Karpas-422 (cell line): ENCODE results near the gene SMAD3. TPM values are rescaled to one million over a fixed set of nuclear protein-coding genes. Genes with fewer than 3 reads are reported as not detected.

ENCODE experiments used
- DNase-seq: peaks from one replicate; pipeline ENCODE4 v3.0.0-alpha.2; 2015
- H2AFZ ChIP-seq: fragments of 200-600 bp; sonication (generic); 2 replicates; pipeline ENCODE4 v1.6.1; 2014; ENCODE audit warnings: antibody characterized with exemption, low read length, mixed read lengths
- H3K27ac ChIP-seq: fragments of 200-600 bp; sonication (generic); 2 replicates; pipeline ENCODE4 v1.5.1; 2014; ENCODE audit warnings: mild to moderate bottlenecking, low read length, moderate library complexity
- H3K27me3 ChIP-seq: fragments of 200-600 bp; sonication (generic); 2 replicates; pipeline ENCODE4 v1.6.1; 2014; ENCODE audit warnings: low read length, mixed read lengths
- H3K36me3 ChIP-seq: fragments of 200-600 bp; sonication (generic); 2 replicates; pipeline ENCODE4 v1.6.1; 2014; ENCODE audit warnings: low read length, mixed read lengths; ENCODE audit not compliant: insufficient read depth
- H3K4me1 ChIP-seq: fragments of 200-600 bp; sonication (generic); 2 replicates; pipeline ENCODE4 v1.6.1; 2014; ENCODE audit warnings: mild to moderate bottlenecking, low read length, mixed read lengths
- H3K4me2 ChIP-seq: fragments of 200-600 bp; sonication (generic); 2 replicates; pipeline ENCODE4 v1.6.1; 2014; ENCODE audit warnings: low read length, low read depth, mild to moderate bottlenecking; ENCODE audit not compliant: poor library complexity, severe bottlenecking
- H3K4me3 ChIP-seq: fragments of 200-600 bp; sonication (generic); 2 replicates; pipeline ENCODE4 v1.5.1; 2014; ENCODE audit warnings: mild to moderate bottlenecking, antibody characterized with exemption, low read length, mixed read lengths
- H3K79me2 ChIP-seq: fragments of 200-600 bp; sonication (generic); 2 replicates; pipeline ENCODE4 v1.6.1; 2014; ENCODE audit warnings: mild to moderate bottlenecking, low read length, mixed read lengths
- H3K9ac ChIP-seq: fragments of 200-600 bp; sonication (generic); 2 replicates; pipeline ENCODE4 v1.6.0; 2014; ENCODE audit warnings: low read length
- H3K9me2 ChIP-seq: fragments of 200-600 bp; sonication (generic), shearing (Covaris generic); replicated peaks from 2 replicates; pipeline ENCODE4 v1.6.0; 2014; ENCODE audit warnings: mild to moderate bottlenecking, low read length, moderate library complexity; ENCODE audit not compliant: insufficient read depth
- H3K9me3 ChIP-seq: fragments of 300-700, 200-600 bp; sonication (generic); 2 replicates; pipeline ENCODE4 v1.6.1; 2014; ENCODE audit warnings: low read length, mixed read lengths
- H4K20me1 ChIP-seq: fragments of 200-600 bp; sonication (generic); 2 replicates; pipeline ENCODE4 v1.6.1; 2014; ENCODE audit warnings: mild to moderate bottlenecking, antibody characterized with exemption, low read length, low read depth; ENCODE audit not compliant: insufficient read depth
- total RNA-seq: library from RNA; depleted of rRNA; stranded (reverse); fragments of >200 nt; shearing (Covaris generic); gene quantifications from 2 replicates; pipeline ENCODE4 v1.2.3, GENCODE V29; 2014; ENCODE audit warnings: low replicate concordance

Gene SMAD3
- total RNA-seq, 1 experiment from 2014 or later: 27.7 TPM

DNA sequence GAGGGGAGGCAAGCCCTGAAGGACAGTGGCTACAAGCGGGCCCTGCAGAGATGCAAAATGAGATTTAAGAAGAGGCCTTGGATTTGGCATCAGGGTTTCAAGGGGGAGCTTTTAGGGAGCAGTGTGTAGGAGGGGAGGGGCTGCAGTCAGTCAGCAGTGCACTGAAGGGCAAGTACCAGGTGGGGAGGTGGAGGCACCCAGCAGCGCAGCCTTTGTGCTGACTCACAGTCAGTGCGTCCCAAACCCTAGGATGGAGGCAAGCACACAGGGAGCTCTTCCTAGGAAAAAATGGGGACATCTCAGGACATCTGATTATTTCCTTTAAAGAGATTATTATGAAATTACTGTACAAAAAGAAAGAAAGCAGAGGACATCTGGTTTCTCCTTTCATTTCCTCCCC lies 109.0 kb downstream of the SMAD3 start:
- no peaks in the 10 kb centered on the region for H3K9me3 ChIP-seq
- no peak for DNase-seq
- H3K36me3 ChIP-seq: no peaks in the 10 kb centered on the region
- H3K4me2 ChIP-seq: no peak overlapping the region
- H3K9ac ChIP-seq: no peak overlapping the region
- H3K27ac ChIP-seq: no peak overlapping the region
- no peak overlapping the region for H3K4me3 ChIP-seq
- peaks cover 6% of the 10 kb centered on the region; the same call in 1 of the 2 replicates for H4K20me1 ChIP-seq
- no peaks in the 10 kb centered on the region for H3K4me1 ChIP-seq
- H3K27me3 ChIP-seq: no peaks in the 10 kb centered on the region
- no peaks in the 10 kb centered on the region for H3K79me2 ChIP-seq
- no peak overlapping the region for H2AFZ ChIP-seq
- no peaks in the 10 kb centered on the region for H3K9me2 ChIP-seq

DNA sequence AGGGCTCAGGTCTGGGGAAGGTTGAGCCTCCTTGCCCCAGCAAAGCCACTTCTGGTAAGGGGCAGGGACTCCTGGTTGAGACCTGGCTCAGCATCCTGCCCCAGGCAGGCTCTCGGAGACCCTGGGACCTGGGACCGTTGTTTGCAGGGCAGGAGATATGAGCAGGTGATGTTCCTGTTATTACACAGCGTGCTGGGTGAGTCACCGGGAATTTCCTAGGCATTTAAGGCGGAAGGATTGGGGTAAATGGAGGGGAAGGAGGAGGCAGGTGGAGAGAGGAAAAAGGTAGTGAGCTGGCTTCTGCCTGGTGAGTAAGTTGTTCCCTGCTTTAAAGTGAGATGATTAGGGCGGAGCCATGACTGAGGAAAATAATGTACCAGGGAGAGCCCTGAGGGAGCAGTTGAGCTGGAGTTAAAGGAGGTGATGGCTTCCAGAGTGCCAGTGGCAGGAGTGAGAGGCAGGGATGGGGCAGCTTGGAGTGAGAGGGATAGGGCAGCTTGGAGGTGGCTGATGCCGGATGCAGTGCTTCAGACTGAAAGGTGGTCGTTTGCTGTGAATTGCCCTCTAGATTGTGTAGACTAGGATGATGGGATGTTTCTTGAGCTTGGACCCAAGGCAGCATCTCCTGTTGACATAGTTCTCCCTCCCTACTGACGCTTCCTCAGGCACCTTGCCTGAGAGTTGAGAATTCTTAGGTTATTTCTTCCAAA lies 109.6 kb downstream of the SMAD3 start:
- Histone ChIP-seq H3K9me2 (no peaks in the 10 kb centered on the region), H3K27ac (no peak overlapping the region), H3K4me2 (no peak overlapping the region), H2AFZ (no peak overlapping the region), H3K27me3 (no peaks in the 10 kb centered on the region), H4K20me1 (peaks cover 6% of the 10 kb centered on the region; the same call in 1 of the 2 replicates), H3K9me3 (no peaks in the 10 kb centered on the region), H3K4me1 (no peaks in the 10 kb centered on the region), H3K9ac (no peak overlapping the region), H3K79me2 (no peaks in the 10 kb centered on the region), H3K4me3 (no peak overlapping the region), H3K36me3 (no peaks in the 10 kb centered on the region)
- no peak for DNase-seq

DNA sequence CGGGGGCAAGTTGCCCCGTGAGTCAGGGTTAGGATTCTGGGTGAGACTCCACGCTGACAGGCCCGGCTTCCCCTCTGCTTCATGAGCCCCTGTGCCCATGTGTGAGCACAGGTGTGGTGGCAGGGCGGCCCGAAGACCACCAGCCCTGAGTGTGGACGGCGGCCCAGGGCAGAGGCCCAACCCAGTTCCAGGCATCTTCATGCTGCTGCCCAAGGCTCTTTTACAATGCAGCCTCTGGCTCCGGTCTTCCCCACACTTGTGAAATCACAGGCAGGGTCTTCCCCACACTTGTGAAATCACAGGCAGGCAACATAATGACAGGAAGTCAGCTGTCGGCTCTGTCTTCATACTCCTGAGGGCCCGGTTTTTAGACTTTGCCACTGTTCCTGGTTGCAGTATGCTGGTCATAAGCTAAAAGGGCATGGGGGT lies 110.3 kb downstream of the SMAD3 start:
- DNase-seq: no peak
- Histone ChIP-seq H4K20me1 (peaks cover under 1% of the 10 kb centered on the region; the same call in 1 of the 2 replicates), H3K9me2 (no peaks in the 10 kb centered on the region), H2AFZ (no peak overlapping the region), H3K4me2 (no peak overlapping the region), H3K4me1 (no peaks in the 10 kb centered on the region; the same call in 1 of the 2 replicates), H3K27me3 (no peaks in the 10 kb centered on the region), H3K9ac (no peak overlapping the region), H3K36me3 (no peaks in the 10 kb centered on the region), H3K4me3 (no peak overlapping the region), H3K9me3 (no peaks in the 10 kb centered on the region), H3K79me2 (no peaks in the 10 kb centered on the region), H3K27ac (no peak overlapping the region)

DNA sequence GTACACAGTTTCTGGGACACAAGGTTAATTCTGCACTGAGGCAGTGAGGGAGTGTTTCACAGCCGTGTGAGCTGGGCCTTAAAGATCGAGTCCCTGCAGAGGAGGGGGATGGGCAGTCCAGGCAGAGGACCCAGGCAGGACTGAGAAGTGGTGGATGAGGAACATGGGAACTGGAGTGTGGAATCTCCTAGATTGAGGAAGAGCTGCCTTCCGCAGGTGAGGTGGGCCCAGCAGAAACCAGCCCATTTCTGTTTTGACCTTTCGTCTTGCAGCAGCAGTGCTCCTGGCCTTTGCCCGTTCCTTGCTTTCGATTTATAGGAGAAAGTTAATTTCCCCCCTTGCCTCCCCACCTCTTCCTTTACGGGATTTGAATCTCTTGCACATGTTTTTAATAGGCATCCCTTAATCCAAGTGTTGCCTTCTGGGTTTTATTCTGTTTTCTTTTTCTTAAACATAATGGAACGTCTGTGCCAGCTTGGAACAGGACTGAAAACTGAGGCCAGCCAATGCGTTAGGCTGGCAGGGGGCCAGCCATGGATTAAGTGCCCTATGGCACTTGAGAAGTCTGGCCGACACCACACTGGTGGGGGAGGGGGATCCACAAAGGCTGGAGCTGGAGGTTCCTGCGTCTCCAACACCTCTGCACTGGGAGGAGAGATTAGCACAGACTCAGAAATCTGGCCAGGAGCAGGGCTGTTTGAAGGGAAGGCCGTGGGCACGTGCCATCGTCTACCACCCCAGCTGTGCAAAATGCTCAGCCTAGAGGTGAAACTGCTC lies 111.0 kb downstream of the SMAD3 start:
- no peaks in the 10 kb centered on the region for H3K9me3 ChIP-seq
- H2AFZ ChIP-seq: no peak overlapping the region
- no peaks in the 10 kb centered on the region for H3K79me2 ChIP-seq
- H3K4me3 ChIP-seq: no peak overlapping the region
- no peaks in the 10 kb centered on the region for H3K27me3 ChIP-seq
- H3K27ac ChIP-seq: no peak overlapping the region
- no peak overlapping the region for H3K9ac ChIP-seq
- no peaks in the 10 kb centered on the region; the same call in 1 of the 2 replicates for H4K20me1 ChIP-seq
- no peaks in the 10 kb centered on the region for H3K9me2 ChIP-seq
- DNase-seq: no peak
- no peak overlapping the region for H3K4me2 ChIP-seq
- H3K36me3 ChIP-seq: no peaks in the 10 kb centered on the region
- no peaks in the 10 kb centered on the region; the same call in 1 of the 2 replicates for H3K4me1 ChIP-seq

DNA sequence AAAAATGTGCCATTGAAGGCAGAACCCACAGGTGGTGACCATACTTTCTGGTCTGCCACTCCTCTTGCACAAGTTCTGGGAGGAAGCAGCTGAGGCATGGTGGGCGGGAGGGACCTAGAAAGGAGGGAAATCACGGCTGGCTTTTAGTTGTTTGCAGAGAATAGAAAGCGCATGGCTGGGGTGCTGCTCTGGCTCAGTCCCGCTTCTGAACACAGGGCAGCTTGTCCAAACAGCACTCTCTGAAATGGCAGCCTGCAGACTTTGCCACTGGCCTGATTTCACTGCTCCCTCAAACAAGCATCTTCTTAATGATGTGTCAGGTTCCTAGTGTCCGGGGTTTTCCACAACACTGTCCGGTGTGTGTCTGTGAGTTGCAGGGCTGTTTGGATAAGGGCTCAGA lies 112.3 kb downstream of the SMAD3 start:
- H3K9me3 ChIP-seq: no peaks in the 10 kb centered on the region
- H3K27me3 ChIP-seq: no peaks in the 10 kb centered on the region
- no peak overlapping the region for H3K4me2 ChIP-seq
- H3K9me2 ChIP-seq: no peaks in the 10 kb centered on the region
- no peak overlapping the region for H3K4me3 ChIP-seq
- no peaks in the 10 kb centered on the region for H3K79me2 ChIP-seq
- H3K27ac ChIP-seq: no peak overlapping the region
- no peaks in the 10 kb centered on the region for H3K36me3 ChIP-seq
- DNase-seq: no peak
- H3K4me1 ChIP-seq: no peaks in the 10 kb centered on the region; the same call in 1 of the 2 replicates
- no peak overlapping the region for H2AFZ ChIP-seq
- H3K9ac ChIP-seq: no peak overlapping the region
- no peaks in the 10 kb centered on the region; the same call in 1 of the 2 replicates for H4K20me1 ChIP-seq

DNA sequence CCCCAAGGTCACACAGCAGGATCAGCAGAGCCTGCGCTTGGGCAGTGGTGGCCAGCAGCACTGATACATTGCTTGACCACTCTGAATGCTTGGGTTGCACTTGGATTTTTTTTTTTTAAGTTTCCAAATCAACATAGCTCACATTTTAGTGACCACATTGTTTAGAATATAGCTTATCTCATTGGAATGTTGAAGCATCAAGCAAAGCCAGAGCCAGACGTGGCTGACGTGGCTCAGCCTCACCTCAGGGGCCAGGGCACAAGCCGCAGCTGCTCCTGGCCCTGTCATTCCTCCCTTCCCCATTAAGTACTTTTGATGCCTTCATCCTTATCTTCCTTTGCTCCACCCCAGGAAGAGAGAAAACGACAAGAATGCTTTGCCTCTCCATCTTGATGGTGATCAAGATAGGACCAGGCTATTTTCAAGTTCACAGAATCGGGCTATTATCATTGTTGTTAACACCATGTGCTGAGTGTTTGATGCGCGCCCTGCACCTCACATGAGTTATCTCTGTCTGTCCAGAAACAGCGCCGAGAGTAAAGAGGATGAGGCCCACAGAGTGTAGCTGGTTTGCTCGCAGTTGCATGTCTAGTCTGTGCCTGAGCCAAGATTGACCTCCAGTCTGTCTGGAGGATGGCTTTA lies 113.3 kb downstream of the SMAD3 start:
- no peak for DNase-seq
- Histone ChIP-seq H3K4me1 (no peaks in the 10 kb centered on the region; the same call in 1 of the 2 replicates), H3K36me3 (no peaks in the 10 kb centered on the region), H3K27ac (no peak overlapping the region), H2AFZ (no peak overlapping the region), H3K9ac (no peak overlapping the region), H3K9me2 (no peaks in the 10 kb centered on the region), H3K27me3 (no peaks in the 10 kb centered on the region), H3K4me2 (no peak overlapping the region), H4K20me1 (no peaks in the 10 kb centered on the region; the same call in 1 of the 2 replicates), H3K9me3 (no peaks in the 10 kb centered on the region), H3K79me2 (no peaks in the 10 kb centered on the region), H3K4me3 (no peak overlapping the region)

- Histone ChIP-seq H3K4me3 (no peak overlapping the region), H3K36me3 (no peaks in the 10 kb centered on the region), H3K27ac (no peak overlapping the region)
These were observed 114.1 kb downstream of the SMAD3 start for GRCh38 chr15:67179411-67179995.

More at GRCh38 chr15:67179411-67179995, 114.1 kb downstream of the SMAD3 start:
- H2AFZ ChIP-seq: no peak overlapping the region
- no peaks in the 10 kb centered on the region for H3K9me2 ChIP-seq
- no peak for DNase-seq
- no peaks in the 10 kb centered on the region for H3K9me3 ChIP-seq
- H3K4me2 ChIP-seq: no peak overlapping the region
- H3K4me1 ChIP-seq: no peaks in the 10 kb centered on the region; the same call in 1 of the 2 replicates
- H3K27me3 ChIP-seq: no peaks in the 10 kb centered on the region
- no peaks in the 10 kb centered on the region; the same call in 1 of the 2 replicates for H4K20me1 ChIP-seq
- H3K9ac ChIP-seq: no peak overlapping the region
- H3K79me2 ChIP-seq: no peaks in the 10 kb centered on the region
